HepG2 (cell line): ENCODE results near the gene NIN. TPM values are rescaled to one million over a fixed set of nuclear protein-coding genes. Genes with fewer than 3 reads are reported as not detected.

Experiments used
- ATAC-seq: fragments of 200-7000 bp; cut with Tn5 transposase; 3 replicates; pipeline ENCODE4 v1.9.1; 2020; ENCODE audit warnings: mild to moderate bottlenecking, moderate library complexity
- BruUV-seq: library from RNA; stranded (reverse); fragments of 400-500 nt; replicated peaks from 2 replicates; lab custom pipeline; 2021; lab: Mats Ljungman, UMichigan
- CTCF ChIA-PET: fragments of 300-600 bp; formaldehyde crosslinking; extraction: SDS; loops from one replicate; lab custom pipeline; 2021; ENCODE audit warnings: low total read pairs, inconsistent platforms, low intra/inter-chr PET ratio; lab: Yijun Ruan, JAX
- POLR2A ChIA-PET: fragments of 350-600 bp; sonication (Branson Sonifier 250); formaldehyde crosslinking; loops from one replicate; lab custom pipeline; 2020; ENCODE audit warnings: antibody characterized with exemption, inconsistent platforms; lab: Yijun Ruan, JAX
- DNase-seq: peaks from one replicate; pipeline ENCODE4 v3.0.0-alpha.2; 2015; ENCODE audit warnings: low spot score
- FAIRE-seq: peaks from 3 replicates; lab custom pipeline; 2011; peaks lifted over from hg19 to GRCh38; lab: Jason Lieb, UNC
- H2AFZ ChIP-seq: one replicate; pipeline ENCODE4 v1.6.1; 2011; ENCODE audit warnings: low read length, inconsistent platforms
- H3K27ac ChIP-seq: fragments of 300-600 bp; 3 replicates; pipeline ENCODE4 v1.8.0; 2011; ENCODE audit warnings: mixed run types, mild to moderate bottlenecking, mixed read lengths, low read length, inconsistent platforms; ENCODE audit not compliant: insufficient read depth; ENCODE audit errors: extremely low read length
- H3K27me3 ChIP-seq, 2 experiments: fragments of 200-600 bp in 1 of 2; 2 replicates in 1 of 2; 3 replicates in 1 of 2; pipeline versions ENCODE4 v1.6.0 to v1.8.0; 2011; ENCODE audit warnings: low read length in 2 of 2, mild to moderate bottlenecking in 2 of 2, moderate library complexity in 2 of 2, inconsistent platforms in 1 of 2; ENCODE audit not compliant: insufficient read depth in 2 of 2, control insufficient read depth in 1 of 2
- H3K36me3 ChIP-seq, 2 experiments: fragments of 200-600 bp in 1 of 2; replicated peaks in 1 of 2; 2 replicates in 1 of 2; 3 replicates in 1 of 2; pipeline versions ENCODE4 v1.5.1 to v1.8.0; 2011; ENCODE audit warnings: low read length in 2 of 2, inconsistent platforms in 1 of 2; ENCODE audit not compliant: insufficient read depth in 2 of 2, control insufficient read depth in 1 of 2
- H3K4me1 ChIP-seq: 2 replicates; pipeline ENCODE4 v1.5.1; 2012; ENCODE audit warnings: low read length, inconsistent platforms; ENCODE audit not compliant: insufficient read depth
- H3K4me2 ChIP-seq: 2 replicates; pipeline ENCODE4 v1.6.0; 2011; ENCODE audit warnings: low read depth, low read length, inconsistent platforms
- H3K4me3 ChIP-seq, 3 experiments: fragments of 200-600 bp in 1 of 3; sonication (generic), shearing (Covaris generic) in 1 of 3; replicated peaks in 1 of 3; 2 replicates each; pipeline ENCODE4 v1.5.1; 2011 to 2016; ENCODE audit warnings: low read length in 3 of 3, inconsistent platforms in 2 of 3, low read depth in 2 of 3, mild to moderate bottlenecking in 2 of 3, control low read depth in 1 of 3, mixed read lengths in 1 of 3; ENCODE audit not compliant: insufficient read depth in 1 of 3
- H3K79me2 ChIP-seq: one replicate; pipeline ENCODE4 v1.6.1; 2011; ENCODE audit warnings: low read length, inconsistent platforms; ENCODE audit not compliant: insufficient read depth
- H3K9ac ChIP-seq: 2 replicates; pipeline ENCODE4 v1.6.0; 2011; ENCODE audit warnings: mild to moderate bottlenecking, low read depth, low read length, inconsistent platforms; ENCODE audit not compliant: insufficient read depth
- H3K9me3 ChIP-seq: 2 replicates; pipeline ENCODE4 v1.5.1; 2012; ENCODE audit warnings: mild to moderate bottlenecking, low read length
- H4K20me1 ChIP-seq: 2 replicates; pipeline ENCODE4 v1.6.0; 2011; ENCODE audit warnings: inconsistent platforms, mild to moderate bottlenecking, low read length, moderate library complexity; ENCODE audit not compliant: insufficient read depth
- ELF1 ChIP-seq: sonication (generic); formaldehyde crosslinking; IDR thresholded peaks from 2 replicates; pipeline ENCODE4 v1.4.0; 2020; ENCODE audit warnings: missing genetic modification reagents
- GATAD1 ChIP-seq: IDR thresholded peaks from 2 replicates; pipeline ENCODE4 v1.6.1; 2016; ENCODE audit warnings: missing genetic modification reagents, missing compliant biosample characterization
- HNRNPK ChIP-seq: fragments of 200-400 bp; formaldehyde crosslinking; IDR thresholded peaks from 2 replicates; pipeline ENCODE4 v1.6.1; 2018; ENCODE audit warnings: low read length, low read depth, moderate library complexity, mild to moderate bottlenecking; ENCODE audit not compliant: poor library complexity, severe bottlenecking
- MAFF ChIP-seq: IDR thresholded peaks from 2 replicates; pipeline ENCODE4 v1.6.1; 2011; ENCODE audit warnings: low read depth, low read length, improper control_type of control experiment
- NFYC ChIP-seq: IDR thresholded peaks from 2 replicates; pipeline ENCODE4 v1.6.1; 2016; ENCODE audit warnings: missing genetic modification reagents, missing compliant biosample characterization
- REPIN1 ChIP-seq: sonication (generic); formaldehyde crosslinking; IDR thresholded peaks from 2 replicates; pipeline ENCODE4 v1.8.0; 2022; ENCODE audit warnings: missing genetic modification reagents, low read depth, mild to moderate bottlenecking, borderline replicate concordance
- RORA ChIP-seq: sonication (generic); formaldehyde crosslinking; IDR thresholded peaks from 2 replicates; pipeline ENCODE4 v1.5.0; 2020; ENCODE audit warnings: mild to moderate bottlenecking, missing genetic modification reagents, moderate library complexity
- TERF1 ChIP-seq: sonication (generic); formaldehyde crosslinking; IDR thresholded peaks from 2 replicates; pipeline ENCODE4 v1.8.0; 2022; ENCODE audit warnings: mild to moderate bottlenecking, missing genetic modification reagents, moderate library complexity
- U2AF2 ChIP-seq: fragments of 200-400 bp; formaldehyde crosslinking; IDR thresholded peaks from 2 replicates; pipeline ENCODE4 v1.6.1; 2017; ENCODE audit warnings: low read depth, mild to moderate bottlenecking, low read length
- ZFP36 ChIP-seq: fragments of 150-350 bp; IDR thresholded peaks from 2 replicates; pipeline ENCODE4 v1.6.1; 2018; ENCODE audit warnings: borderline replicate concordance, low read length, low read depth; ENCODE audit not compliant: partially characterized antibody
- ZMYM4 ChIP-seq: sonication (generic); formaldehyde crosslinking; IDR thresholded peaks from 2 replicates; pipeline ENCODE4 v1.8.1; 2023; ENCODE audit warnings: mild to moderate bottlenecking, missing genetic modification reagents
- ZNF414 ChIP-seq: sonication (generic); formaldehyde crosslinking; IDR thresholded peaks from 2 replicates; pipeline ENCODE4 v1.5.0; 2020; ENCODE audit warnings: missing genetic modification reagents
- ZNF772 ChIP-seq: sonication (generic); formaldehyde crosslinking; IDR thresholded peaks from 2 replicates; pipeline ENCODE4 v1.5.0; 2020; ENCODE audit warnings: mild to moderate bottlenecking, missing genetic modification reagents
- WGBS: methylation state at CpG from one replicate; pipeline ENCODE4 v1.1.6; 2017; ENCODE audit warnings: low lambda C conversion rate; 5-methylcytosine and 5-hydroxymethylcytosine counted together
- in situ Hi-C: cut with HindIII; loops from 2 replicates; pipeline ENCODE4 v1.10.0; 2017; ENCODE audit warnings: low pct_unique_long_range_greater_than_20kb; ENCODE audit not compliant: extremely low pct_ligation_motif_present
- intact Hi-C: fragments of 100-400 bp; cut with micrococcal nuclease; formaldehyde crosslinking; loops from one replicate; pipeline ENCODE4 v1.10.0; 2022; ENCODE audit not compliant: unreplicated experiment
- polyA plus RNA-seq, 8 experiments: library from polyadenylated mRNA; depleted of rRNA in 3 of 8; stranded (reverse) in 7 of 8; unstranded in 1 of 8; fragments of >200 nt; fragmentation: Illumina TruSeq in 4 of 8; extraction: Trizol in 4 of 8; gene quantifications; 2 replicates each; pipeline versions ENCODE4 v1.2.1 to v1.2.3, GENCODE V29; 2011 to 2016; ENCODE audit warnings: low read depth in 4 of 8, missing spikeins in 1 of 8, mixed read lengths in 1 of 8; ENCODE audit not compliant: insufficient read depth in 1 of 8
- total RNA-seq, 5 experiments: library from RNA; depleted of rRNA; stranded (reverse); fragments of >200 nt; fragmentation: Illumina TruSeq; extraction: Trizol; gene quantifications; 2 replicates each; pipeline ENCODE4 v1.2.3, GENCODE V29; 2016; ENCODE audit warnings: low read depth in 1 of 5
- TF ChIP-seq, protein P1 (sequence below): sonication (generic); formaldehyde crosslinking; IDR thresholded peaks from 2 replicates; pipeline ENCODE4 v1.5.1; 2020; ENCODE audit warnings: mild to moderate bottlenecking, missing genetic modification reagents

NIN gene
- total and polyA plus RNA-seq, 2 of the 13 experiments (the other 11 are each of a cell fraction or from before 2014, with no cell fraction given) = 2.8 to 9.7 TPM

GRCh38 chr14:50808053-50808452 lies 22.9 kb downstream of the NIN start:
- intact Hi-C loops = no loop called here
- in situ Hi-C loops = no loop called here
- no peaks in the 10 kb centered on the region for H3K9me3 ChIP-seq
- H3K4me3 ChIP-seq = no peak overlapping the region
- no TSS peak for BruUV-seq
- no peaks in the 10 kb centered on the region for H3K79me2 ChIP-seq
- ATAC-seq (no peak), FAIRE-seq (no peak), DNase-seq (no peak)
- ChIA-PET CTCF (no interaction called here), POLR2A (interaction anchor here (1.5 kb wide), 1 partner anchor 52 kb away, joined by 3 read pairs; no protein-coding TSS in a partner anchor)
- no peak overlapping the region for H2AFZ ChIP-seq
- no peak overlapping the region for H3K27ac ChIP-seq
- no peak overlapping the region for H3K9ac ChIP-seq
- no peaks in the 10 kb centered on the region for H3K4me1 ChIP-seq
- H3K4me2 ChIP-seq = no peak overlapping the region
- WGBS = 92% methylated on average over 5 of the region's 5 CpGs
- TF ChIP-seq RORA = no peak
- no peak for TF ChIP-seq GATAD1 (CRISPR knock-in tag)
- TF ChIP-seq ELF1 (CRISPR knock-in tag) = no peak
- no peak for TF ChIP-seq ZNF772
- no peak for TF ChIP-seq TERF1 (CRISPR knock-in tag)
- H4K20me1 ChIP-seq = no peaks in the 10 kb centered on the region
- no peaks in the 10 kb centered on the region; a peak in 1 of 5 replicates for H3K36me3 ChIP-seq
- H3K27me3 ChIP-seq = no peaks in the 10 kb centered on the region

- intact Hi-C loops (no loop called here), in situ Hi-C loops (no loop called here)
- no TSS peak for BruUV-seq
- ATAC-seq (no peak), FAIRE-seq (no peak), DNase-seq (no peak)
- no peak overlapping the region for H3K9ac ChIP-seq
- H3K4me3 ChIP-seq = no peak overlapping the region
- H3K4me2 ChIP-seq = no peak overlapping the region
- no peaks in the 10 kb centered on the region for H3K79me2 ChIP-seq
- no peak overlapping the region for H2AFZ ChIP-seq
- H3K27me3 ChIP-seq = no peaks in the 10 kb centered on the region
- no peak overlapping the region for H3K27ac ChIP-seq
- no peaks in the 10 kb centered on the region for H3K4me1 ChIP-seq
- no peaks in the 10 kb centered on the region for H4K20me1 ChIP-seq
- WGBS = 97% methylated on average over 3 of the region's 3 CpGs
- POLR2A ChIA-PET = no interaction called here
- CTCF ChIA-PET = no interaction called here
- no peaks in the 10 kb centered on the region; a peak in 1 of 5 replicates for H3K36me3 ChIP-seq
- H3K9me3 ChIP-seq = no peaks in the 10 kb centered on the region
- TF ChIP-seq NFYC = no peak
- no peak for TF ChIP-seq HNRNPK
- no peak for TF ChIP-seq U2AF2
- TF ChIP-seq ZFP36 = no peak
- TF ChIP-seq, protein P1, sequence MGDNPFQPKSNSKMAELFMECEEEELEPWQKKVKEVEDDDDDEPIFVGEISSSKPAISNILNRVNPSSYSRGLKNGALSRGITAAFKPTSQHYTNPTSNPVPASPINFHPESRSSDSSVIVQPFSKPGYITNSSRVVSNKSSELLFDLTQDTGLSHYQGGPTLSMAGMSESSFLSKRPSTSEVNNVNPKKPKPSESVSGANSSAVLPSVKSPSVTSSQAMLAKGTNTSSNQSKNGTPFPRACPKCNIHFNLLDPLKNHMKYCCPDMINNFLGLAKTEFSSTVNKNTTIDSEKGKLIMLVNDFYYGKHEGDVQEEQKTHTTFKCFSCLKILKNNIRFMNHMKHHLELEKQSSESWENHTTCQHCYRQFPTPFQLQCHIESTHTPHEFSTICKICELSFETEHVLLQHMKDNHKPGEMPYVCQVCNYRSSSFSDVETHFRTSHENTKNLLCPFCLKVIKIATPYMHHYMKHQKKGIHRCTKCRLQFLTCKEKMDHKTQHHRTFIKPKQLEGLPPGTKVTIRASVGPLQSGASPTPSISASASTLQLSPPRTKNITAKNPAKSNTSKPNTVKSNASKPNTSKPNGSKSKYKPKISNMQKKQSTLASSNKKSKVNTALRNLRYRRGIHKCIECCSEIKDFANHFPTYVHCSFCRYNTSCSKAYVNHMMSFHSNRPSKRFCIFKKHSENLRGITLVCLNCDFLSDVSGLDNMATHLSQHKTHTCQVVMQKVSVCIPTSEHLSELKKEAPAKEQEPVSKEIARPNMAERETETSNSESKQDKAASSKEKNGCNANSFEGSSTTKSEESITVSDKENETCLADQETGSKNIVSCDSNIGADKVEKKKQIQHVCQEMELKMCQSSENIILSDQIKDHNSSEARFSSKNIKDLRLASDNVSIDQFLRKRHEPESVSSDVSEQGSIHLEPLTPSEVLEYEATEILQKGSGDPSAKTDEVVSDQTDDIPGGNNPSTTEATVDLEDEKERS (CRISPR knock-in tag) = no peak
- no peak for TF ChIP-seq REPIN1 (CRISPR knock-in tag)
- TF ChIP-seq ZNF414 (CRISPR knock-in tag) = no peak
- TF ChIP-seq MAFF = no peak
- no peak for TF ChIP-seq ZMYM4
Measured at GRCh38 chr14:50806241-50806933, 24.6 kb downstream of the NIN start.
